HCT116 (cell line): ENCODE data around the gene DYNC2H1. TPM values are rescaled to one million over a fixed set of nuclear protein-coding genes. Genes with fewer than 3 reads are reported as not detected.

ENCODE experiments used
- ATAC-seq: fragments of 200-7000 bp; cut with Tn5 transposase; 2 replicates; pipeline ENCODE4 v1.9.1; 2020; ENCODE audit warnings: mild to moderate bottlenecking, moderate library complexity
- BruUV-seq: library from RNA; stranded (reverse); fragments of 400-500 nt; replicated peaks from 2 replicates; lab custom pipeline; 2021; lab: Mats Ljungman, UMichigan
- CTCF ChIA-PET: fragments of 300-600 bp; sonication (Branson Sonifier 250); formaldehyde crosslinking; loops from one replicate; lab custom pipeline; 2021; ENCODE audit warnings: antibody characterized with exemption; lab: Charles Lee
- POLR2A ChIA-PET: fragments of 300-600, 350-600 bp; sonication (Branson Sonifier 250); formaldehyde crosslinking; loops from one replicate; lab custom pipeline; 2021; ENCODE audit warnings: antibody characterized with exemption; lab: Charles Lee
- RAD21 ChIA-PET, 2 experiments: fragments of 300-600 bp; sonication (Branson Sonifier 250); formaldehyde crosslinking; loops; one replicate each; lab custom pipeline; 2023; ENCODE audit warnings: low total read pairs in 2 of 2; ENCODE audit not compliant: uncharacterized antibody in 2 of 2, unreplicated experiment in 2 of 2, low non-redundant PET in 1 of 2; lab: Charles Lee
- DNase-seq: peaks from one replicate; pipeline ENCODE4 v3.0.0-alpha.2; 2010; ENCODE audit warnings: low read depth, low spot score
- H2AFZ ChIP-seq: fragments of 200-600 bp; shearing (Covaris generic), sonication (generic); 2 replicates; pipeline ENCODE4 v1.6.1; 2017; ENCODE audit warnings: low read depth, mixed run types, mixed read lengths, antibody characterized with exemption, low read length; ENCODE audit not compliant: poor library complexity, severe bottlenecking
- H3K27ac ChIP-seq: 2 replicates; pipeline ENCODE4 v1.5.1; 2012; ENCODE audit warnings: low read depth, low read length
- H3K27me3 ChIP-seq: fragments of 200-600 bp; sonication (generic); 2 replicates; pipeline ENCODE4 v1.6.1; 2016; ENCODE audit warnings: mixed run types, low read length, mixed read lengths; ENCODE audit not compliant: insufficient read depth
- H3K36me3 ChIP-seq, 2 experiments: fragments of 200-500 bp in 1 of 2; fragments of 200-600 bp in 1 of 2; sonication (Bioruptor generic) in 1 of 2; sonication (generic) in 1 of 2; 2 replicates each; pipeline versions ENCODE4 v1.5.1 to v1.6.1; 2014 to 2016; ENCODE audit warnings: low read length in 2 of 2, inconsistent platforms in 1 of 2, mixed read lengths in 1 of 2, mixed run types in 1 of 2; ENCODE audit not compliant: insufficient read depth in 2 of 2, control insufficient read depth in 1 of 2
- H3K4me1 ChIP-seq, 2 experiments: fragments of 200-600 bp in 1 of 2; sonication (generic) in 1 of 2; 2 replicates each; pipeline versions ENCODE4 v1.5.1 to v1.6.1; 2012 to 2017; ENCODE audit warnings: low read length in 2 of 2, inconsistent platforms in 1 of 2, mild to moderate bottlenecking in 1 of 2, mixed read lengths in 1 of 2, mixed run types in 1 of 2, moderate library complexity in 1 of 2; ENCODE audit not compliant: insufficient read depth in 2 of 2, control insufficient read depth in 1 of 2
- H3K4me2 ChIP-seq: fragments of 200-600 bp; sonication (generic); 2 replicates; pipeline ENCODE4 v1.6.1; 2017; ENCODE audit warnings: mixed run types, low read length, mixed read lengths
- H3K4me3 ChIP-seq, 2 experiments: fragments of 200-600 bp in 1 of 2; sonication (generic) in 1 of 2; replicated peaks in 1 of 2; 2 replicates each; pipeline ENCODE4 v1.5.1; 2011 to 2016; ENCODE audit warnings: low read length in 2 of 2, control low read depth in 1 of 2, low read depth in 1 of 2, mild to moderate bottlenecking in 1 of 2, mixed read lengths in 1 of 2, mixed run types in 1 of 2
- H3K79me2 ChIP-seq: fragments of 200-600 bp; sonication (generic); 2 replicates; pipeline ENCODE4 v1.6.1; 2017; ENCODE audit warnings: mild to moderate bottlenecking, mixed run types, low read length, moderate library complexity, mixed read lengths; ENCODE audit not compliant: insufficient read depth
- H3K9ac ChIP-seq: fragments of 200-600 bp; sonication (generic); 2 replicates; pipeline ENCODE4 v1.6.1; 2016; ENCODE audit warnings: low read length, mixed read lengths
- H3K9me2 ChIP-seq: fragments of 200-600 bp; sonication (generic), shearing (Covaris generic); 2 replicates; pipeline ENCODE4 v1.6.1; 2017; ENCODE audit warnings: mixed run types, mild to moderate bottlenecking, moderate library complexity; ENCODE audit not compliant: insufficient read depth
- H3K9me3 ChIP-seq, 2 experiments: fragments of 200-500 bp in 1 of 2; fragments of 200-600 bp in 1 of 2; sonication (Bioruptor generic) in 1 of 2; sonication (generic) in 1 of 2; 2 replicates each; pipeline ENCODE4 v1.6.1; 2014 to 2017; ENCODE audit warnings: low read length in 2 of 2, mixed read lengths in 2 of 2, inconsistent platforms in 1 of 2, low read depth in 1 of 2, mild to moderate bottlenecking in 1 of 2, mixed run types in 1 of 2, moderate library complexity in 1 of 2; ENCODE audit not compliant: control insufficient read depth in 1 of 2, insufficient read depth in 1 of 2
- H4K20me1 ChIP-seq: fragments of 200-600 bp; sonication (generic), shearing (Covaris generic); 2 replicates; pipeline ENCODE4 v1.6.1; 2017; ENCODE audit warnings: mixed run types, mild to moderate bottlenecking, moderate library complexity; ENCODE audit not compliant: insufficient read depth
- EGR1 ChIP-seq: IDR thresholded peaks from 2 replicates; pipeline ENCODE4 v1.6.1; 2012; ENCODE audit warnings: low read depth
- ELF1 ChIP-seq: IDR thresholded peaks from 2 replicates; pipeline ENCODE4 v1.6.1; 2012; ENCODE audit warnings: low read depth, borderline replicate concordance
- EZH2phosphoT487 ChIP-seq: fragments of 200-600 bp; IDR thresholded peaks from 2 replicates; pipeline ENCODE4 v1.6.1; 2018; ENCODE audit warnings: antibody characterized with exemption, borderline replicate concordance
- FOSL1 ChIP-seq: IDR thresholded peaks from 2 replicates; pipeline ENCODE4 v1.6.1; 2012; ENCODE audit warnings: low read depth
- JUND ChIP-seq: IDR thresholded peaks from 2 replicates; pipeline ENCODE4 v1.6.1; 2012
- POLR2A ChIP-seq: IDR thresholded peaks from 2 replicates; pipeline ENCODE4 v1.7.0; 2011; ENCODE audit warnings: borderline replicate concordance; ENCODE audit not compliant: insufficient read depth, insufficient read length; ENCODE audit errors: extremely low read depth
- POLR2AphosphoS5 ChIP-seq: IDR thresholded peaks from 2 replicates; pipeline ENCODE4 v1.6.1; 2011; ENCODE audit warnings: mild to moderate bottlenecking, low read depth, low read length, moderate library complexity
- RAD21 ChIP-seq: IDR thresholded peaks from 2 replicates; pipeline ENCODE4 v1.6.1; 2012; ENCODE audit warnings: low read depth, mild to moderate bottlenecking
- REST ChIP-seq: IDR thresholded peaks from 2 replicates; pipeline ENCODE4 v1.6.1; 2012; ENCODE audit warnings: low read depth
- SIN3A ChIP-seq: IDR thresholded peaks from 2 replicates; pipeline ENCODE4 v1.6.1; 2012; ENCODE audit warnings: low read depth
- SP1 ChIP-seq: IDR thresholded peaks from 2 replicates; pipeline ENCODE4 v1.6.1; 2012; ENCODE audit warnings: low read depth
- SRF ChIP-seq: IDR thresholded peaks from 2 replicates; pipeline ENCODE4 v1.6.1; 2012; ENCODE audit warnings: low read depth
- TCF7L2 ChIP-seq: IDR thresholded peaks from 2 replicates; pipeline ENCODE4 v1.7.0; 2011; ENCODE audit warnings: borderline replicate concordance, inconsistent platforms; ENCODE audit not compliant: insufficient read depth, insufficient read length; ENCODE audit errors: extremely low read depth
- YY1 ChIP-seq: IDR thresholded peaks from 2 replicates; pipeline ENCODE4 v1.6.1; 2011; ENCODE audit warnings: low read length, low read depth, moderate library complexity, mild to moderate bottlenecking; ENCODE audit not compliant: insufficient replicate concordance; ENCODE audit errors: extremely low read depth
- ZBTB33 ChIP-seq: IDR thresholded peaks from 2 replicates; pipeline ENCODE4 v1.6.1; 2011; ENCODE audit warnings: mild to moderate bottlenecking, low read length, moderate library complexity; ENCODE audit not compliant: insufficient replicate concordance; ENCODE audit errors: extremely low read depth
- ZFX ChIP-seq: fragments of 450-650 bp; IDR thresholded peaks from 2 replicates; pipeline ENCODE4 v1.6.1; 2017
- ZNF274 ChIP-seq: fragments of 200-500 bp; sonication (Bioruptor generic); IDR thresholded peaks from 2 replicates; pipeline ENCODE4 v1.6.1; 2014; ENCODE audit warnings: mild to moderate bottlenecking, low read depth, low read length, inconsistent platforms
- intact Hi-C: fragments of 100-400 bp; cut with micrococcal nuclease; formaldehyde crosslinking; loops from 2 replicates; pipeline ENCODE4 v1.10.0; 2022
- total RNA-seq: library from RNA; stranded (reverse); gene quantifications from one replicate; pipeline ENCODE4 v1.2.1, GENCODE V29; 2021; ENCODE audit not compliant: unreplicated experiment
- TF ChIP-seq, protein P1 (sequence below): IDR thresholded peaks from 2 replicates; pipeline ENCODE4 v1.6.1; 2012
- TF ChIP-seq, protein P2 (sequence below): IDR thresholded peaks from 2 replicates; pipeline ENCODE4 v1.6.1; 2012

The DYNC2H1 gene
- total RNA-seq, 1 experiment from 2014 or later: 1.5 TPM

DNA sequence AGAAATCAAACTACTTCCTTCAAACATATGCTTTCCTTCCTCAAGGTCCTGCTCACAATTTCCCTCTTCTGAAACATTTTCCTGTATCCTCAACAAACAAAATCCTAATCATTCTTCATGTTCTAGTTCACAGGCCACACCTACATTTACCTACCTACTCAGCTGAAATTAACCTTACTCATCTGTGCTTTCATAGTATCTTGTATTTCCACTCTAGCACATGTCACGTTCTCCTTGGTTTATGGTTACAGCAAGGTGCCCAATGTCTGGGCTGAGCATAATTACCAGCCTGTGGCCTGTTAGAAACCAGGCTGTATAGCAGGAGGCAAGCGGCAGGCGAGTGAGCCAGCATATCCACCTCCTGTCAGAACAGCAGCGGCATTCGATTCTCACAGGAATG is 30.5 kb upstream of the DYNC2H1 start:
- intact Hi-C loops: no loop called here
- ATAC-seq (no peak), DNase-seq (no peak)
- H3K4me1 ChIP-seq: no peaks in the 10 kb centered on the region
- no peaks in the 10 kb centered on the region for H3K9me2 ChIP-seq
- no peak overlapping the region for H3K27ac ChIP-seq
- CTCF ChIA-PET: no interaction called here
- RAD21 ChIA-PET: no interaction called here
- H3K36me3 ChIP-seq: peaks cover 38 to 41% of the 10 kb centered on the region in 2 experiments
- TF ChIP-seq ZFX (no peak), YY1 (no peak), RAD21 (no peak), REST (no peak), POLR2A (no peak), TCF7L2 (no peak), POLR2AphosphoS5 (no peak), ZBTB33 (no peak), SIN3A (no peak), ZNF274 (no peak), SP1 (no peak), SRF (no peak), EGR1 (no peak), FOSL1 (no peak), ELF1 (no peak), JUND (no peak), EZH2phosphoT487 (no peak)
- TF ChIP-seq, protein P1, sequence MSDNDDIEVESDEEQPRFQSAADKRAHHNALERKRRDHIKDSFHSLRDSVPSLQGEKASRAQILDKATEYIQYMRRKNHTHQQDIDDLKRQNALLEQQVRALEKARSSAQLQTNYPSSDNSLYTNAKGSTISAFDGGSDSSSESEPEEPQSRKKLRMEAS: no peak
- TF ChIP-seq, protein P2, sequence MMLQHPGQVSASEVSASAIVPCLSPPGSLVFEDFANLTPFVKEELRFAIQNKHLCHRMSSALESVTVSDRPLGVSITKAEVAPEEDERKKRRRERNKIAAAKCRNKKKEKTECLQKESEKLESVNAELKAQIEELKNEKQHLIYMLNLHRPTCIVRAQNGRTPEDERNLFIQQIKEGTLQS: no peak
- no TSS peak for BruUV-seq
- no peak overlapping the region for H3K4me3 ChIP-seq
- H3K27me3 ChIP-seq: no peaks in the 10 kb centered on the region
- peaks cover 97% of the 10 kb centered on the region for H3K79me2 ChIP-seq
- no peaks in the 10 kb centered on the region for H3K9me3 ChIP-seq
- no peak overlapping the region for H3K4me2 ChIP-seq
- no peak overlapping the region for H3K9ac ChIP-seq
- peaks cover 9% of the 10 kb centered on the region; the same call in 1 of the 2 replicates for H4K20me1 ChIP-seq
- no peak overlapping the region for H2AFZ ChIP-seq
- POLR2A ChIA-PET: no interaction called here
